HG03159 (cell line): ENCODE data around the gene MYRIP.

ENCODE experiments used
- ATAC-seq: cut with Tn5 transposase; IDR thresholded peaks from one replicate; pipeline ENCODE4 v1.9.1; 2021; ENCODE audit warnings: mild to moderate bottlenecking, moderate library complexity; ENCODE audit not compliant: unreplicated experiment

Gene MYRIP

DNA sequence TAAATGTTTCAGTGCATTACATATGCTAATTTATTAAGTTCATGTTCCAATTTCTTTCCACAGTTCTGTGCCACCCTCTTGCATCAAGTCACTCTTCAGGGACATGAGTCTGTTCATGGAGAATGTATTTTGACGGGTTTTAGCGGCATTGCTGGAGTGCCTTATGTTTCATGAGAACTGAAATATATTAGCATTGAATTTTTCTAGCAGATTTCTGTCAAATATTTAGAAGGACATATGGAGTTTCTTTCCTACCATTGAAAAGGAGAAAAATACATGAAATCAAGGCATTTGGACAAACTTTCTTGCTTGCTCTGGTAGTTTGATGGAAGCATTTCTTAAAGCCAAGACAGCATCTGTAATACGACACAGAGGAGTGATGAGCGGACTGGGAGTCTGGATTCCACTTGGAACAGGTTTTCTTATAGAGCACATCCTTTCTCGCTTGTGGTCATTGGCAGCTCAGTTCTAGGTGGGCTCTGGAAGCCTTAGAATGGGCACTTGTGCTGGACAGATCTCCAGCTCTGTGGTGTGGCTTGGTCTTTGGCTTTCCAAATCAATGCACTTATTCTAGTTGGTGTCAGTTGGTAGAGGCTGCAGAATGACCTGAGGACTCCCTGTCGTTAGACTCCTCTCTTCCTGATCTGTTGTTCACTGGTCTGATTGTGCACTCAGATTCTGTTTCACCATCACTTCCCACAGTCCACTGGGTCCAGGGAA lies 415.5 kb downstream of the MYRIP start:
- no peak for ATAC-seq

- ATAC-seq: no peak
These were observed 417.2 kb downstream of the MYRIP start for GRCh38 chr3:40226636-40227035.

GRCh38 chr3:40228792-40229350 lies 419.5 kb downstream of the MYRIP start:
- no peak for ATAC-seq

- peak; percentile 74 for ATAC-seq
These were observed 420.0 kb downstream of the MYRIP start for GRCh38 chr3:40229386-40229785.

GRCh38 chr3:40229963-40230362 lies 420.6 kb downstream of the MYRIP start:
- ATAC-seq: no peak

DNA sequence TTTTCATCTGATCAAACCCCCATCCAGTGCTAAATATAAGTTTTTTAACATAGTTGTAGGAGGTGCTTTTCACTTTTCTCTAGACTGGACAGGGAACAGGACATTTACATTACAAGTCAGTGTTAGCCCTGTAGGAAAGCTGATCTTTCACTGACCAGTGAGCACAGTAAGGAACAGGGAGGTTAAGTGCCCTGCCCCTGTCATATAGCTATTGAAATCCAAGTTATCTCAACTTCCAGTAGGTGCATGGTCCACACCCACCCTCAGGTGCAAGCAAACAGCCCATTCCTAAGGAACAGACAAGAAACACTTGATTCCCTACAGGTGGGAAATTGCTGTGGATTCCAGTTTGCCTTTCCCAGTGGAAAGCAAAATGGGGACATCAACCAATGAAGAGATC lies 421.0 kb downstream of the MYRIP start:
- no peak for ATAC-seq

GRCh38 chr3:40232626-40233025 lies 423.2 kb downstream of the MYRIP start:
- no peak for ATAC-seq

DNA sequence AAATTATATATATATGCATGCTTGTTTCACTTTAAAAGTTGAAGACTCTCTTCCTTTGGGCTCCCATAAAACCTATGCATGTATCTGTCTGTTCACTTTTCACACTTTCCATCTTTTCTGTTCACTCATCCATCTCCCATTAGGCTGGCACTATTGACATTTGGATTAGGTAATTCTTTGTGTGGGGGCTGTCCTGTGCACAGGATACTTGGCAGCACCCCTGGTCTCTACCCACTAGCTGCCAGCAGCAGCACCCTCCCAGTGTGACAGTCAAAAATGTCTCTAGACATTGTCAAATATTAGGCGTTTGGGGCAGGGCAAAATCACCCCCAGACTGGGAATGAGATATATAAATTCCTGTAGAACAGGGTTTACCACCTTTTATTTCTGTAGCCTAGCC lies 427.8 kb downstream of the MYRIP start:
- no peak for ATAC-seq

GRCh38 chr3:40237889-40238571 lies 428.6 kb downstream of the MYRIP start:
- no peak for ATAC-seq

DNA sequence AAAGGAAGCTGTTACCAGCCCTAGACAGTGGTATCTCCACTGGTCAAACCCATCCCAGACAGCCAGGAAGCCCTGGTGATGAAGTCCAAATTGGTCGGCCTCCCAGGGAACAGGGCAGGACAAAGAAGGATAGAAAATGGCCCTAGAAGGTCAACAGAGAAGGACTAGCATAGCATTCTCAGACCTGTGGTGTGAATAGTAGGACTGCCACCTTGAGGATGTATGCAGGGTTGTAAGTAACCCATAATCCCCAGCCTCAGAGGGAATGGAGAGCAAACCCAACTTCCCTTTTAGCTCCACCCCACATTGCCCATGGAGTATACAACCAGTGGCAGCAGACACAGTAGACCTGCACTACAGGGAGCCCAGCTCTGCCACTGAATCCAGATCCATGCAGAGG lies 431.5 kb downstream of the MYRIP start:
- ATAC-seq: no peak

DNA sequence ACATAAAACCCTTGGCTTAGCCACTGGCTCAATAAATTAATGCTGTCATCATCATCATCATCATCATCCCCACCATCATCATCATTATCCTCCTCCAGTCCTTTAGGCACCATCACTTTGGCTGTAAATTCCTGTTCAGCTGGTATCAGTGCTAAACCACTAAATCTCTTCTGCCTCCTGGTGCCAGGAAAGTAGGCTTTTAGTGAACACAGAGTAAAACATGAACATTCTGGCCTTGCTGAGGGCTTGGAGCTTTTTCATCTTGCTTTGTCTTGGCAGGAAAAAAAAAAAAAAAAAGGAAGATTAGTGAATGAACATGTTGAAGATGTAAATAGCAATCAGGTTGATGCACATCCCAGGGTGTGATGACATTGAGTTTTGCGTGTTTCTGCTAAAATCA lies 432.8 kb downstream of the MYRIP start:
- no peak for ATAC-seq

DNA sequence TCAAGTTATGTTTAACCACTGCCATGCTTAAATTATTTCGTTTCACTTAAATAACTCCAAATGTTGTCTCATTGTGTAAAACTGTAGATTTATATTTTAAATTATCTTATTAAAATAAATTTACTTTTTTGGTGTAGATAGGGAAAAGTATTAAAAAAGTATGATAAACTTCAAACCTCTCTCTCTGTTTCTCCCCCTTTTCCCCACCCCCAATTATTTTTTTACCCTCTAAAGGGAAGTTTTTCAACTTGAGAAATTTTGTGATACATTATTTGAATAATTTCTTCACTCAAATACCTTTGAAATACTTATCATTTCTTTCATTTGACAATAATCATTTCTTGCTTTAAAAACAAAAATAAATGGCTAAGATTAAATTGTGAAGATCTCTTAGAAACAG lies 433.2 kb downstream of the MYRIP start:
- ATAC-seq: no peak

- ATAC-seq: no peak
These were observed 433.6 kb downstream of the MYRIP start for GRCh38 chr3:40243056-40243455.

DNA sequence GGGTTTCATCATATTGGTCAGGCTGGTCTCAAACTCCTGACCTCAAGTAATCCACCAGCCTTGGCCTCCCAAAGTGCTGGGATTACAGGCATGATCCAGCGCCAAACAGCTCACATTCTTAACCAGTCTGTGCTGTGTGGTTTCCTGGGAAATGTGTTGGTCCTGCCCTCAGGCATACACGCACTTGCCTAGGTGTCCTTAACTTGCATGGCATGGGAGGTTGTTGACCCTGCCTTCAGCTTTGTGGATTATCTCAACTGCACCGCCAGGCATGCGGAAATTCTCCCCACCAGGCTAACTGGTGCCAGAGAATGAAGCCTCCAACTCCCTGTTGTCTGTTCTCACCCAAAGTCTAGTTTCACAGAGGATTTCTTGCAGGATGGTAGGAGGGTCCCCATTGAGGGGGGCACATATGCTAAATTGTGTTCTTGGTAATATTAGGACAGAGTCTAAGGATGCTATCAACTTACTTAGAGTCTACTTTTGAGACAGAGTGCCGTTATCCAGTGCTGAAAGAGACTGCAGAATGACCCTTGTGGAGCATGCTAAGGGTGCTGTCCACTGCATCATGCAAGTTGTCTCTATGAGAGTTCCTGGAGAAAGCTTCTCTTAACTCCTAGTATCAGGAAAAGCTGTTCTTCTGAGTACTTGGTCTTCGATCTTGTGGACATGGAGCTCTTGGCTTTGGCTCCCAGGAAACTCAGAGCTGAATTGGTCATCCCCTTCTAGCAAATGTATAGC lies 438.5 kb downstream of the MYRIP start:
- no peak for ATAC-seq

DNA sequence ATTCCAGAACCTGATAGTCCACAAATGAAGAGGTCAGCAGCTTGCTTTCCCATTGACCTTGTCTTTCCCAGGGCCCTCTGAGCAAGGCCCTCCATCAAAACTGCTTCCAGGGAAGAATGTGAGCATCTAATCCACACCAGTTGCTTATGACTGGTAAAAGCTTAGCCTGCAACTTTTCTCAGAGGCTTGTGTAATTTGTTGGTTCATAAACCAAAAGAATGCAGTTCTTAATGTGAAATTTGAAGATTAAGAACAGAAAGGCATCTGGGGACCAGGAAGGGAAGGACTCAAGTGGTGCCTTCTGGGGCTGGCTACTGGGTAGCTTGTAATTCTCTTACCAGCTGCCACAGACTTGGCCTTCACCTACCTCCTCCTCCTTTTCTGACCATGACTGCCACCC lies 439.2 kb downstream of the MYRIP start:
- ATAC-seq: no peak

DNA sequence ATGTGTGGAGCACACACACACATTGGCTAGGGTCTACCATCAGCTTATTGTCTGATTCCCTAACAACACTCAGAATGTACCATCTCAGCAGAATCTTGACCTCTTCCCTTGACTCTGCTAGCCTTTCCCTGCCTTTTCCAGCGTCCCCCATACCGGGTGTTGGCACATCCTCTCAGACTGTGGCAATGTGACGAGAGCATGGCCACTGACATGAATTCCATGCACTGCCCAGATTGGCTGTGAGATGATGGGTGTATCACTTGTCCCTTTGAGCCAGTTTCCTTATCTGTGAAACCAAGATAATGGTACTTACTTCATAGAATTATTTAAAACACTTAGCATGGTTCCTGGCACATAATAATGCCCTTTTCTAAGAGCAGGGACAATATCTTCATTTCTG lies 439.8 kb downstream of the MYRIP start:
- no peak for ATAC-seq

GRCh38 chr3:40254491-40254890 lies 445.1 kb downstream of the MYRIP start:
- ATAC-seq: no peak

DNA sequence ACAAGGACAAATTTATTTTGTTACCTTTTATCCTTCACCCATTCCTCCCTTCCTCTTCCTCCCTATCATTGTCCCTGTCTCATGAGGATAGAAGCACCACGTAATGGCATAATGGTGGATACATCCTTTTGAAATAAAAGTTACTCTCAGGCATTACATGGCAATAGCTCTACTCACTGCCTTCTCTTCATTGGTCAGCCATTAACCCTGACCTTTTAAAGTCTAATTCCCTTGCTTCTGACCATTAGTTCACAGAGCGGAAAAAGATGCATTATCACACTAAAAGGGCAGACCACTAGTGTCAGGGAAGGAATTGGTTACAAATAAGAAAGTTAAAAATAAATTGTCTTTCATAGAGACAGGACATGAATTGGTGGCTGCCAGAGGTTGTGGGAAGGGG lies 445.5 kb downstream of the MYRIP start:
- no peak for ATAC-seq

GRCh38 chr3:40255532-40255931 lies 446.1 kb downstream of the MYRIP start:
- ATAC-seq: no peak

GRCh38 chr3:40258064-40258463 lies 448.7 kb downstream of the MYRIP start:
- no peak for ATAC-seq

DNA sequence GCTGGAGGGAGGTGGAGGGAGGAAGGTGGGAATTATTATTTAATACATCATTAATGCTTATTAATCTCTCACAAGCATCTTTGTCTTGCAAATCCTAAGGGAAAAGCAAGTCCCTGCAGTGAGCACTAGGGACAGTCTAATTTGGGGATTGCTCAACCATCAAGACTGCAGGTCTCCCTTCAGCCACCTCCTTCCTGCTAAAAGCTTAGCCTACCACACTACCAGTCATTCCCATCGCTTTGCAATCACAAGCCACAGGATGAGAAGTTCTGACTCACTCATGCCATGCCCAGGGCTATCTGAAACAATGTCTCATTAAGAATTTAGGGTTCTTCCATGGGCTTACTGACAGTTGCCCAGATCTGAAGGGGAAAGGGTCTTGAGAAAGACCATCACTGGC lies 449.1 kb downstream of the MYRIP start:
- no peak for ATAC-seq

- no peak for ATAC-seq
These were observed 452.9 kb downstream of the MYRIP start for GRCh38 chr3:40262331-40262730.
